Astrocyte of the spinal cord (primary cell): ENCODE measurements around the gene MYO1H.
"Not testable (repeated sequence)": the region's sequence is repeated elsewhere in the genome, so short reads cannot be mapped to it uniquely, and the experiment has no call there.

ENCODE experiments used
- DNase-seq: peaks from one replicate; pipeline ENCODE4 v3.0.0; 2011; ENCODE audit warnings: low read depth, low spot score
- H3K4me3 ChIP-seq: 2 replicates; pipeline ENCODE4 v1.5.1; 2011; ENCODE audit warnings: low read depth, mild to moderate bottlenecking, low read length, moderate library complexity
- CTCF ChIP-seq: IDR thresholded peaks from 2 replicates; pipeline ENCODE4 v1.5.1; 2012; ENCODE audit warnings: low read depth, mild to moderate bottlenecking, low read length, inconsistent platforms
- in situ Hi-C: cut with HindIII; loops from 2 replicates; pipeline ENCODE4 v1.10.0; 2017; ENCODE audit warnings: low sequenced_read_pairs

Gene MYO1H

GRCh38 chr12:109394891-109395290 is 47.2 kb downstream of the MYO1H start:
- no peak overlapping the region for H3K4me3 ChIP-seq
- TF ChIP-seq CTCF, result no peak
- no peak for DNase-seq
- in situ Hi-C loops, result no loop called here

GRCh38 chr12:109404841-109405240 is 57.1 kb downstream of the MYO1H start:
- in situ Hi-C loops, H3K4me3 ChIP-seq, DNase-seq: not testable (repeated sequence)

DNA sequence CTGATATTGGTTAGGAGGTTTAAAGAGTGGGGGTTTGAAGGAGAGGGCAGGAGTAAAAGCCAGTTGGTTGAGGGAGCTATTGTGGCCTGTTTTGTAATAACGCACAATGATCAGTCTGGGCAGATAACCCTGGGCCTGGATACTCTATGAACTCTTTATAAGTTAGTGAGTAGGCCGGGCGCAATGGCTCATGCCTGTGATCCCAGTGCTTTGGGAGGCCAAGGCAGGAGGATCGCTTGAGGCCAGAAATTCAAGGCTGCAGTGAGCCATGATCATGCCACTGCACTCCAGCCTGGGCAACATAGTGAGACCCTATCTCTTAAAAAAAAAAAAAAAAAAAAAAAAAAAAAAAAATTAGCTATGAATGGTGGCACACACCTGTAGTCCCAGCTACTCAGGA is 58.4 kb downstream of the MYO1H start:
- H3K4me3 ChIP-seq, in situ Hi-C loops, DNase-seq: not testable (repeated sequence)

DNA sequence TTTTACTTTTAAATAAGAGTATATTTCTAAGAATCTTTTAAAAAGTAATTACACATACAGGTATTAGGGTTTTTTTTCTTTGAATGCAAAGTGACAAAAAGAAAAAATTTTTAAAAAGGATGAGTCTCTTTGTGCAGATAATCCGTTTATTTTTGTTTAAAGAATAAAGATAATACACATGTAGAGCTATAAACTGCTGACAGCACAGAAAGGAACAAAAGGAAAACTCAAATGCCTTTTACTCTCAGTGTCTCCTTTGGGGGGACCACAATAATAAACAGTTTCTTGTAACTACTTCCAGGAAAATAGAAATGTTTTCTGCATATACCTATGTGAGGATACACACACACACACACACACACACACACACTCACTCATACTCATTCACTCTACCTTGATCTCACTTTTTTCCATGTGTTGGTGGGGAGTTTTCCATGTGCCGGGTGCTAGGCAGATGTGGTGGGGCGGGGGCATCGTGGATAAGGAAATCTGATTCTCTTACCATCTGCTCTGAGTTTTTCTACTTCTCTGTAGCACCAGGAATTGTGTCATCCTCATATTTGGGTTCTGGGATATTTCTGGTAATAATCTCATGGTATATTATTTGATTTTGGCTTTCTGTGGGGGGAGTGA is 71.3 kb downstream of the MYO1H start:
- H3K4me3 ChIP-seq, result no peak overlapping the region
- in situ Hi-C loops, result no loop called here
- DNase-seq, result no peak
- no peak for TF ChIP-seq CTCF

DNA sequence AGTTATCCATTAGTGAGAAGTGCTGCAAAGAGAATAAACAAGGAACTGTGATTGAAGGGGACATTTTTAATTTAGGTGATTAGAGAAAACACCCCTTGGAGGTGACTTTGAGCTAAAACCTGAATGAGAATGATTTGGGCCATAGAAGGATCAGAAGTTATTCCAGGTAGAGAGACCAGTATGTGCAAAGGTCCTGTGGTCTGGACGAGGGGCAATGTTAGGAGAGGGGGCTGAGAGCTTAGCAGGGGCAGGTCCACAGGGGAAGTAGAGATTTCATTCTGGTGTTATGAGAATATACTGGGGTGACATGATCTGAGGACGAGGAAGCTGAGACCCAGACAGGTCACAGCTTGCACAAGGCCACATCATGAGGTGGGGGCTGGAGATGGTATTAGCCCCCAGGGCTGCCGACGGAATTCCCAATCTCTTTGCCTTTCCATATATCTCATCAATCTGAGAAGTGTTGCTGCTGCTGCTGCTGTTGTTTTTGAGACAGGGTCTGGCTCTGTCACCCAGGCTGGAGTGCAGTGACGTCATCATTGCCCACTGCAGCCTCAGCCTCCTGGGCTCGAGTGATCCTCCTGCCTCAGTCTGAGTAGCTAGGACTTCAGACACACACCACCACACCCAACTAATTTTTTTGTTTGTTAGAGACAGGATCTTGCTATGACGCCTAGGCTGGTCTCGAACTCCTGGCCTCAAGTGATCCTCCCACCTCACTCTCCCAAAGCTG is 73.8 kb downstream of the MYO1H start:
- in situ Hi-C loops, result no loop called here
- TF ChIP-seq CTCF, result no peak
- H3K4me3 ChIP-seq, result no peak overlapping the region
- DNase-seq, result no peak

- TF ChIP-seq CTCF, result no peak
- no peak for DNase-seq
- in situ Hi-C loops, result no loop called here
- no peak overlapping the region for H3K4me3 ChIP-seq
Measured at GRCh38 chr12:109422251-109422650, 74.6 kb downstream of the MYO1H start.

DNA sequence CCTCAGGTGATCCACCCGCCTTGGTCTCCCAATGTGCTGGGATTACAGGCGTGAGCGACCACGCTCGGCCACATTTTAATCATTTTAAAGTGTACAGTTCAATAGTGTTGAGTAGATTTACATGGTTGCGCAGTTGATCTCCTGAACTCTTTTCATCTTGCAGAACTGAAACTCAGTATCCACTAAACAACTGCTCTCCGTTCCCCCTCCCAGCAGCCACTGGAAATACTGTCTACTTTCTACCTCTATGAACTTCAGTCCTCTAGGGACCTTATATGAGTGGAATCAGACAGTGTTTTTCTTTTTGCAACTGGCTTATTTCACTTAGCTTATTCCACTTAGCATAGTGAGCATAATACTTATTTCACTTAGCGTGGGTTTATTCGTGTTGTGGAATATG is 75.7 kb downstream of the MYO1H start:
- TF ChIP-seq CTCF, result no peak
- in situ Hi-C loops, result no loop called here
- no peak overlapping the region for H3K4me3 ChIP-seq
- DNase-seq, result no peak
